Adrenal gland (tissue), 12 donors: ENCODE measurements around the gene LBX2. TPM values are rescaled to one million over a fixed set of nuclear protein-coding genes. Genes with fewer than 3 reads are reported as not detected.

Source experiments
- DNase-seq, 7 donors: peaks; one replicate each; pipeline ENCODE4 v3.0.0-alpha.2; 2019 to 2020
- H3K27ac ChIP-seq, 5 donors: fragments of 200-600 bp; sonication (generic) in 4 of 5; 1 replicate in 3 of 5; 2 replicates in 2 of 5; pipeline versions ENCODE4 v1.5.1 to v1.8.0; 2016 to 2020; ENCODE audit warnings: mild to moderate bottlenecking in 1 of 5
- H3K27me3 ChIP-seq: fragments of 200-600 bp; 2 replicates; pipeline ENCODE4 v1.8.0; 2021
- H3K36me3 ChIP-seq, 2 donors: fragments of 200-600 bp; replicated peaks in 1 of 2; 1 replicate in 1 of 2; 2 replicates in 1 of 2; pipeline versions ENCODE4 v1.5.1 to v1.8.0; 2018 to 2022
- H3K4me1 ChIP-seq, 2 donors: fragments of 200-600 bp; replicated peaks in 1 of 2; 1 replicate in 1 of 2; 2 replicates in 1 of 2; pipeline versions ENCODE4 v1.5.1 to v1.8.0; 2018 to 2021
- H3K4me3 ChIP-seq, 4 donors: fragments of 200-600 bp; sonication (generic) in 3 of 4; one replicate each; pipeline ENCODE4 v1.5.1; 2016 to 2018
- H3K9me3 ChIP-seq, 3 donors: fragments of 200-600 bp; sonication (generic) in 1 of 3; replicated peaks in 1 of 3; 1 replicate in 2 of 3; 2 replicates in 1 of 3; pipeline versions ENCODE4 v1.5.1 to v1.8.0; 2016 to 2021
- CTCF ChIP-seq, 6 experiments: fragments of 450-650 bp in 4 of 6; fragments of 200-600 bp in 2 of 6; sonication (generic) in 1 of 6; IDR thresholded peaks; 1 replicate in 5 of 6; 2 replicates in 1 of 6; pipeline versions ENCODE4 v1.5.1 to v1.8.0; 2016 to 2021; ENCODE audit warnings: antibody characterized with exemption in 6 of 6, mild to moderate bottlenecking in 2 of 6, moderate library complexity in 1 of 6
- POLR2A ChIP-seq, 2 donors: fragments of 450-650 bp; IDR thresholded peaks; one replicate each; pipeline ENCODE4 v1.6.1; 2017; ENCODE audit warnings: antibody characterized with exemption in 2 of 2, mild to moderate bottlenecking in 2 of 2, moderate library complexity in 1 of 2
- WGBS, 4 donors: extraction: QIAGEN DNeasy Blood & Tissue Kit in 2 of 4; methylation state at CpG; one replicate each; pipeline versions ENCODE4 v1.1.5 to v1.1.7; 2013 to 2017; 5-methylcytosine and 5-hydroxymethylcytosine counted together
- intact Hi-C, 2 donors: fragments of 100-400 bp; cut with DNase I; formaldehyde crosslinking; loops; one replicate each; pipeline versions ENCODE4 v1.14.1 to v1.15.0; 2022 to 2023
- polyA plus RNA-seq, 3 donors: library from polyadenylated mRNA; stranded (reverse); fragments of 200-250 nt in 2 of 3; fragments of 350-450 nt in 1 of 3; fragmentation: Illumina TruSeq in 1 of 3; extraction: RNeasy Lipid Tissue Mini Kit (QIAGEN cat#74804) in 1 of 3; gene quantifications; one replicate each; pipeline ENCODE4 v1.2.3, GENCODE V29; 2013 to 2014
- total RNA-seq, 9 donors: library from RNA; depleted of rRNA in 4 of 9; stranded (reverse); fragments of >200 nt in 4 of 9; fragments of 120-200 nt in 1 of 9; fragmentation: NEBNext Ultra II Directional in 1 of 9; extraction: Animal tissue kit (Norgen Biotek cat#: 25700) in 1 of 9; gene quantifications; one replicate each; pipeline versions ENCODE4 v1.1.0 to v1.2.4, GENCODE V29; 2013 to 2023
- donor health status: healthy with polysubstance abuse.
- donor health status: Bipolar disorder and iron deficiency.
- donor health status: DM: yes; HTN: yes; CAD: no.
- donor health status: DM: no; HTN: no; CAD: no.
- donor health status: DM: no; HTN: no; CAD: no.
- donor health status: DM: yes; HTN: yes; CAD: no.

LBX2 gene
- total and polyA plus RNA-seq, 12 donors = 0.18 to 2.0 (median 0.71) TPM; not detected in 2

- WGBS, 4 donors = 48 to 56% (median 52%) methylated on average over 14 to 15 of the region's 15 CpGs
- H3K36me3 ChIP-seq = peaks cover 0 to 5% of the 10 kb centered on the region in 2 donors
- no peak for DNase-seq
- H3K4me3 ChIP-seq = no peak overlapping the region
- intact Hi-C loops = no loop called here
- H3K9me3 ChIP-seq = no peaks in the 10 kb centered on the region
- TF ChIP-seq POLR2A (IDR thresholded peaks at IDR 0.05) (no peak), CTCF (IDR thresholded peaks at IDR 0.05) (no peak)
- peaks cover 6 to 46% of the 10 kb centered on the region in 2 donors for H3K4me1 ChIP-seq
- H3K27ac ChIP-seq = no peak overlapping the region
- peaks cover 39% of the 10 kb centered on the region for H3K27me3 ChIP-seq
Measured at GRCh38 chr2:74499940-74500577, 656 bp upstream of the LBX2 start.

GRCh38 chr2:74498500-74499266 is 720 bp downstream of the LBX2 start:
- no peak overlapping the region for H3K27ac ChIP-seq
- no peak for TF ChIP-seq POLR2A (IDR thresholded peaks at IDR 0.05)
- TF ChIP-seq CTCF (IDR thresholded peaks at IDR 0.05) = no peak
- peaks cover 6 to 34% of the 10 kb centered on the region in 2 donors for H3K4me1 ChIP-seq
- WGBS, 4 donors = 2 to 4% (median 4%) methylated on average over 32 to 41 of the region's 41 CpGs
- intact Hi-C loops = no loop called here
- DNase-seq = no peak
- H3K9me3 ChIP-seq = no peaks in the 10 kb centered on the region
- peaks cover 0 to 4% of the 10 kb centered on the region in 2 donors for H3K36me3 ChIP-seq
- peaks cover 39% of the 10 kb centered on the region for H3K27me3 ChIP-seq
- peak overlapping the region in 1 of 4 donors; percentile 39 for H3K4me3 ChIP-seq

GRCh38 chr2:74497777-74498499 is 1.5 kb downstream of the LBX2 start:
- TF ChIP-seq POLR2A (IDR thresholded peaks at IDR 0.05) (no peak), CTCF (IDR thresholded peaks at IDR 0.05) (no peak)
- no peak overlapping the region for H3K27ac ChIP-seq
- 2 to 11% (median 3%) methylated on average over 14 to 61 of the region's 61 CpGs for WGBS, 4 donors

More at GRCh38 chr2:74497777-74498499, 1.5 kb downstream of the LBX2 start:
- peaks cover 0 to 11% of the 10 kb centered on the region in 2 donors for H3K36me3 ChIP-seq
- H3K9me3 ChIP-seq = no peaks in the 10 kb centered on the region
- peak overlapping the region in 1 of 4 donors; percentile 39 for H3K4me3 ChIP-seq
- peaks cover 6 to 30% of the 10 kb centered on the region in 2 donors for H3K4me1 ChIP-seq
- peaks cover 39% of the 10 kb centered on the region for H3K27me3 ChIP-seq
- intact Hi-C loops = no loop called here
- DNase-seq = no peak
